Measurements from ENCODE around the gene EAF1. TPM values are rescaled to one million over a fixed set of nuclear protein-coding genes. Genes with fewer than 3 reads are reported as not detected.

EAF1 gene
- total RNA-seq, 1 experiment from 2014 or later, result 23.9 TPM

GRCh38 chr3:15434756-15435155, 7.4 kb downstream of the EAF1 start:
- no peak for DNase-seq
- H3K27ac Mint-ChIP-seq (ENCODE audit: unreplicated experiment), result no peak overlapping the region
- BruUV-seq (replicated peaks), result no TSS peak
- peaks cover 23% of the 10 kb centered on the region for H3K36me3 Mint-ChIP-seq (ENCODE audit: insufficient read depth, unreplicated experiment)
- H3K4me1 Mint-ChIP-seq (ENCODE audit: low read depth, unreplicated experiment), result peaks cover 8% of the 10 kb centered on the region
- CTCF ChIA-PET, result no interaction called here
- H3K4me3 Mint-ChIP-seq (ENCODE audit: low read depth, unreplicated experiment), result no peak overlapping the region
- no peak for TF ChIP-seq CTCF (IDR thresholded peaks at IDR 0.05; ENCODE audit: unreplicated experiment)
- H3K27me3 Mint-ChIP-seq (ENCODE audit: unreplicated experiment), result no peaks in the 10 kb centered on the region
- intact Hi-C loops (cut with micrococcal nuclease; ENCODE audit: unreplicated experiment), result no loop called here
- no peaks in the 10 kb centered on the region for H3K9me3 Mint-ChIP-seq (ENCODE audit: low read depth, unreplicated experiment)

- no peak overlapping the region for H3K4me3 Mint-ChIP-seq (ENCODE audit: low read depth, unreplicated experiment)
- H3K9me3 Mint-ChIP-seq (ENCODE audit: low read depth, unreplicated experiment), result no peaks in the 10 kb centered on the region
- no TSS peak for BruUV-seq (replicated peaks)
- no peak overlapping the region for H3K27ac Mint-ChIP-seq (ENCODE audit: unreplicated experiment)
- no peak for TF ChIP-seq CTCF (IDR thresholded peaks at IDR 0.05; ENCODE audit: unreplicated experiment)
- intact Hi-C loops (cut with micrococcal nuclease; ENCODE audit: unreplicated experiment), result no loop called here
- CTCF ChIA-PET, result no interaction called here
- no peaks in the 10 kb centered on the region for H3K27me3 Mint-ChIP-seq (ENCODE audit: unreplicated experiment)
- H3K36me3 Mint-ChIP-seq (ENCODE audit: insufficient read depth, unreplicated experiment), result peaks cover 20% of the 10 kb centered on the region
- no peak for DNase-seq
- peaks cover 4% of the 10 kb centered on the region for H3K4me1 Mint-ChIP-seq (ENCODE audit: low read depth, unreplicated experiment)
Measured at GRCh38 chr3:15436246-15436645, 8.8 kb downstream of the EAF1 start.

- CTCF ChIA-PET, result interaction anchor here (0.5 kb wide), 1 partner anchor 134 kb away, joined by 7 read pairs; no protein-coding TSS in a partner anchor
- intact Hi-C loops (cut with micrococcal nuclease; ENCODE audit: unreplicated experiment), result no loop called here
- BruUV-seq (replicated peaks), result no TSS peak
Measured at GRCh38 chr3:15438983-15439382, 11.6 kb downstream of the EAF1 start.

GRCh38 chr3:15439476-15439875, 12.1 kb downstream of the EAF1 start:
- TF ChIP-seq CTCF (IDR thresholded peaks at IDR 0.05; ENCODE audit: unreplicated experiment), result no peak
- Mint-ChIP-seq H3K27ac (ENCODE audit: unreplicated experiment) (no peak overlapping the region), H3K4me3 (ENCODE audit: low read depth, unreplicated experiment) (no peak overlapping the region), H3K4me1 (ENCODE audit: low read depth, unreplicated experiment) (no peaks in the 10 kb centered on the region), H3K9me3 (ENCODE audit: low read depth, unreplicated experiment) (no peaks in the 10 kb centered on the region), H3K36me3 (ENCODE audit: insufficient read depth, unreplicated experiment) (peaks cover 19% of the 10 kb centered on the region), H3K27me3 (ENCODE audit: unreplicated experiment) (no peaks in the 10 kb centered on the region)
- BruUV-seq (replicated peaks), result no TSS peak
- CTCF ChIA-PET, result interaction anchor here (0.5 kb wide), 1 partner anchor 135 kb away, joined by 7 read pairs; no protein-coding TSS in a partner anchor
- intact Hi-C loops (cut with micrococcal nuclease; ENCODE audit: unreplicated experiment), result no loop called here
- DNase-seq, result no peak

More at GRCh38 chr3:15438983-15439382, 11.6 kb downstream of the EAF1 start:
- Mint-ChIP-seq H3K4me3 (ENCODE audit: low read depth, unreplicated experiment) (no peak overlapping the region), H3K27ac (ENCODE audit: unreplicated experiment) (no peak overlapping the region), H3K36me3 (ENCODE audit: insufficient read depth, unreplicated experiment) (peaks cover 19% of the 10 kb centered on the region), H3K9me3 (ENCODE audit: low read depth, unreplicated experiment) (no peaks in the 10 kb centered on the region), H3K27me3 (ENCODE audit: unreplicated experiment) (no peaks in the 10 kb centered on the region), H3K4me1 (ENCODE audit: low read depth, unreplicated experiment) (no peaks in the 10 kb centered on the region)
- no peak for DNase-seq
- TF ChIP-seq CTCF (IDR thresholded peaks at IDR 0.05; ENCODE audit: unreplicated experiment), result no peak
